Nephron progenitor cell (in vitro differentiated cells): ENCODE results near the gene BLZF1.

Experiments
- DNase-seq: peaks from one replicate; pipeline ENCODE4 v3.0.0; 2021
- H3K27ac Mint-ChIP-seq: 2 replicates; pipeline ENCODE4 v1.8.0; 2021; ENCODE audit warnings: mild to moderate bottlenecking, moderate library complexity, mixed read lengths
- H3K27me3 Mint-ChIP-seq: 2 replicates; pipeline ENCODE4 v1.8.0; 2021; ENCODE audit warnings: mild to moderate bottlenecking, low read depth, mixed read lengths; ENCODE audit not compliant: poor library complexity
- H3K36me3 Mint-ChIP-seq: 2 replicates; pipeline ENCODE4 v1.8.0; 2021; ENCODE audit warnings: low read depth, mixed read lengths
- H3K4me1 Mint-ChIP-seq: 2 replicates; pipeline ENCODE4 v1.8.0; 2021; ENCODE audit warnings: mixed read lengths
- H3K4me3 Mint-ChIP-seq: 2 replicates; pipeline ENCODE4 v1.8.0; 2021; ENCODE audit warnings: mild to moderate bottlenecking, moderate library complexity, mixed read lengths
- H3K9me3 Mint-ChIP-seq: 2 replicates; pipeline ENCODE4 v1.8.0; 2021; ENCODE audit warnings: mild to moderate bottlenecking, moderate library complexity, mixed read lengths
- TF ChIP-seq, protein P1 (sequence below): fragments of 200-600 bp; sonication (generic); IDR thresholded peaks from 2 replicates; pipeline ENCODE4 v1.5.0; 2021; ENCODE audit warnings: antibody characterized with exemption

The BLZF1 gene

DNA sequence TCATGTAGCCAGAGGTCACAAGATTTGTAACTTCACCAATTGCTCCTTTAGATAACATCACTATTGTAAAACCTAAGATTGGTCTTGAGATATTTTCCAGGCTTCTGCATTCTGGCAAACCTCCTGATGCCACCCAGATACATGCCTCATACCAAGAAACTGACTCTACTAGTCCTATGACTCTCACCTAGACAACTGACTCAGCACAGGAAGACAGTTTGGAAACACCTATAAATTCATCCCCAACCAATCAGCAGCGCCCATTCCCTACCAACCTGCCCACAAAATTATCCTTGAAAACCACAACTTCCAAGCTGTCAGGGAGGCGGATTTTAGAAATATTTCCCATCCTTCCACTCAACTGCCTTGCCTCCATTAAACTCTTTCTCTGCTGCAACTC, 3.0 kb upstream of the BLZF1 start:
- no peaks in the 10 kb centered on the region for H3K9me3 Mint-ChIP-seq
- H3K4me1 Mint-ChIP-seq = peaks cover 3% of the 10 kb centered on the region
- H3K36me3 Mint-ChIP-seq = peaks cover 2% of the 10 kb centered on the region
- DNase-seq = no peak
- no peak overlapping the region for H3K27ac Mint-ChIP-seq
- H3K27me3 Mint-ChIP-seq = no peaks in the 10 kb centered on the region
- TF ChIP-seq, protein P1, sequence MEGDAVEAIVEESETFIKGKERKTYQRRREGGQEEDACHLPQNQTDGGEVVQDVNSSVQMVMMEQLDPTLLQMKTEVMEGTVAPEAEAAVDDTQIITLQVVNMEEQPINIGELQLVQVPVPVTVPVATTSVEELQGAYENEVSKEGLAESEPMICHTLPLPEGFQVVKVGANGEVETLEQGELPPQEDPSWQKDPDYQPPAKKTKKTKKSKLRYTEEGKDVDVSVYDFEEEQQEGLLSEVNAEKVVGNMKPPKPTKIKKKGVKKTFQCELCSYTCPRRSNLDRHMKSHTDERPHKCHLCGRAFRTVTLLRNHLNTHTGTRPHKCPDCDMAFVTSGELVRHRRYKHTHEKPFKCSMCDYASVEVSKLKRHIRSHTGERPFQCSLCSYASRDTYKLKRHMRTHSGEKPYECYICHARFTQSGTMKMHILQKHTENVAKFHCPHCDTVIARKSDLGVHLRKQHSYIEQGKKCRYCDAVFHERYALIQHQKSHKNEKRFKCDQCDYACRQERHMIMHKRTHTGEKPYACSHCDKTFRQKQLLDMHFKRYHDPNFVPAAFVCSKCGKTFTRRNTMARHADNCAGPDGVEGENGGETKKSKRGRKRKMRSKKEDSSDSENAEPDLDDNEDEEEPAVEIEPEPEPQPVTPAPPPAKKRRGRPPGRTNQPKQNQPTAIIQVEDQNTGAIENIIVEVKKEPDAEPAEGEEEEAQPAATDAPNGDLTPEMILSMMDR = no peak
- peak overlapping the region; percentile 24 for H3K4me3 Mint-ChIP-seq

DNA sequence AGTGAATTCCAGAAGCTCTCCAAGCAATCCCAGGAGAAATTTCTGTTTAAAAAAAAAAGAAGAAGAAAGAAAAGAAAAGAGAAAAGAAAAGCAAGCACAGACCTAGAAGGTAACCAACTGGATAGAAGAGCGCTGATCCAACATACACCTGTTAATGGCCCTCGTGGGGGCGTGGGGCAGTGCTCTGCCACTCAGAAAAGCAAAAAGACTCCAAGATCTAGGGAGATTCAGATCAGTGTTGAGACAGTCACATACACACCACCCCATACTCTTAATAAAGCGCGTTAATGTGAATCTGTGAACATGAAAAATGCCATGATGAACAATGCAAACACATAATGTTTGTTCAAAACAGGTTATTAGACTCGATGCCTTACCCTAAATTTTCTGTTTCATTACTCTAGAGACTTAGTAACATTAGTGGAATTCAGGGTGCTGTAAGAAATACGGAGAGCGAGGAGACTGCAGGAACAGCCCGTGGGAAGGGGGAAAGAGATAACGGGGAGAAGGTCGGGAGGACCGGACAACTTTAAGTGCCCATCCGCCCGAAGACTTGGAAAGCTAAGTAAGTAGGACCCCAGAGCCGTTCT, 804 bp upstream of the BLZF1 start:
- no peaks in the 10 kb centered on the region for H3K9me3 Mint-ChIP-seq
- no peak overlapping the region for H3K4me3 Mint-ChIP-seq
- DNase-seq = no peak
- no peaks in the 10 kb centered on the region for H3K27me3 Mint-ChIP-seq
- H3K27ac Mint-ChIP-seq = no peak overlapping the region
- H3K4me1 Mint-ChIP-seq = peaks cover 6% of the 10 kb centered on the region
- peaks cover 11% of the 10 kb centered on the region for H3K36me3 Mint-ChIP-seq
- TF ChIP-seq, protein P1 = no peak

GRCh38 chr1:169368406-169368769, 393 bp downstream of the BLZF1 start:
- TF ChIP-seq, protein P1 = no peak
- H3K4me1 Mint-ChIP-seq = peaks cover 6% of the 10 kb centered on the region
- peak; percentile 19 for DNase-seq

GRCh38 chr1:169371404-169371803, 3.4 kb downstream of the BLZF1 start:
- Mint-ChIP-seq H3K4me3 (no peak overlapping the region), H3K27ac (no peak overlapping the region), H3K27me3 (no peaks in the 10 kb centered on the region), H3K36me3 (peaks cover 16% of the 10 kb centered on the region), H3K4me1 (peaks cover 6% of the 10 kb centered on the region), H3K9me3 (no peaks in the 10 kb centered on the region)
- no peak for DNase-seq
- TF ChIP-seq, protein P1 = no peak

More at GRCh38 chr1:169368406-169368769, 393 bp downstream of the BLZF1 start:
- H3K27ac Mint-ChIP-seq = no peak overlapping the region
- no peaks in the 10 kb centered on the region for H3K9me3 Mint-ChIP-seq
- peaks cover 16% of the 10 kb centered on the region for H3K36me3 Mint-ChIP-seq
- no peaks in the 10 kb centered on the region for H3K27me3 Mint-ChIP-seq
- no peak overlapping the region for H3K4me3 Mint-ChIP-seq

DNA sequence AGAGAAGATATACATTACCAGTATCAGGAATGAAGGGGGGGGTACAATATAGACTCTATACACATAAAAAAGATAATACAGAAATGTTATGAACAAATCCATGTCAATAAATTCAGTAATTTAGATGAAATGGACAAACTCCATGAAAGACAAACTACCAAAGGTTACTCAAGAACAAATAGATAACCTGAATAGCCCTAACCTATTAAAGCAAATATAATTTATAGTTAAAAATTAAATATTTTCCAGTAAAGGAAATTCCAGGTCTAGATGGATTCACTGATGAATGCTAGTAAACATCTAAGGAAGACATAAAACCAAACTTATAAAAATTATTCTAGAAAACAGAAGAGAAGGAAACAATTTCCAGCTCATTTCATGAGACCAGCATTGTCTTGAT, 13.2 kb downstream of the BLZF1 start:
- no peak for DNase-seq
- no peak overlapping the region for H3K27ac Mint-ChIP-seq

DNA sequence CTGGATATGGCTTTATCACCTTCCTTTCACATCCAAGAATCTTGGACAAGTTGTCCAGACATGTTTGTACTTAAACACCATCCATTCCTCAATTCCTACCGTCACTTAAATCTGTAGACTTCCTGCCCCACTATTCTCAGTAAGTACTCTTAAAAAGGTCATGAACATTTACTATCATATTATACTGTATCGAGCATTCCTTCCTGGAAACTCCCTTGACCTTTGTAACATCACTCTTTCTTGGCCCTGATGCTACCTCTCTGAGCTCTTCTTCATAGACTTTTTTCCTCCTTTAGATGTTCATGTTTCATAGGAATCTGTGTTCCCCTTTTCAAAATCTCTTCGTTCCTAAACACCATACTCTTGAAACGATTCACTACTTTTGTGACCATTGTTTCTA, 15.5 kb downstream of the BLZF1 start:
- H3K4me3 Mint-ChIP-seq = no peak overlapping the region
- no peak for DNase-seq
- no peaks in the 10 kb centered on the region for H3K27me3 Mint-ChIP-seq
- no peak overlapping the region for H3K27ac Mint-ChIP-seq
- TF ChIP-seq, protein P1 = no peak
- H3K36me3 Mint-ChIP-seq = peaks cover 30% of the 10 kb centered on the region
- no peaks in the 10 kb centered on the region for H3K9me3 Mint-ChIP-seq
- H3K4me1 Mint-ChIP-seq = no peaks in the 10 kb centered on the region

More for the DNA sequence above, 13.2 kb downstream of the BLZF1 start:
- Mint-ChIP-seq H3K4me1 (no peaks in the 10 kb centered on the region), H3K4me3 (no peak overlapping the region), H3K27me3 (no peaks in the 10 kb centered on the region), H3K36me3 (peaks cover 27% of the 10 kb centered on the region), H3K9me3 (no peaks in the 10 kb centered on the region)
- TF ChIP-seq, protein P1 = no peak
